ENCODE data around the gene NINJ1.

Gene NINJ1

DNA sequence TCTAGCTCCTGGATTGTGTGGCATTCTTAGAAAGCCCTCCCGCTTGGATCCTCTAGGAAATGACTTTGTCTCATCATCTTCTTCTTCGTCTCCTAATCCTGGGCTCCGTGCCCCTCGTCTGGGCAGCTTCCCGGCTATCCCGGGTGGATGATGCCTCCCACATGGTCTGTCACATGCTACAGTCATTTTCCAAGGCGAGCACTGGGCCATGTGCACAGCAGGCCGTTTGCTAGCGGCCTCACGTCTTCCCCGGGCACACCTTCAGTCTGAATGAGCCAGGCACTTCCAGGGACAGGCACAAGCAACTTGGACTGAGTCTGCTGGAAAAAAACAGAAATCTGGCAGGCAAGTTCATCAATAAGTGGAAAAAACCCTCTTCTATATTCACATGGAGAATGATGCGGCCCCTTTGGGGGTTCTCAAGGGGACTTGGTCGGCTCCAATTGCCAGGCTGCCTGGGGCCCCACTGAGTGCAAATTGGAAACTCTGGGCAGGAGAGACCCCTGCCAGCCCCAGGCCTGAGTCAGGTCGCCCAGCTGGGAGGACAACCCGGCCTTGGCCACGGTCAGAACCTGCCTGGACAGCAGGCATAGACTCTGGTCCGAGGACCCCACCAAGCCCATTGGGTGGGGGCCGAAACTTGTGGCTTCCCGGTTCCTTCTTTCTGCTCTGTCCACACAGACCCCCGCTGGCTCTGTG is 38.8 kb upstream of the NINJ1 start:
- Histone ChIP-seq H3F3A (ENCODE audit: low read depth) (no peaks in the 10 kb centered on the region), H3K79me2 (ENCODE audit: insufficient read depth, low read length) (no peaks in the 10 kb centered on the region), H4K20me1 (ENCODE audit: insufficient read depth, low read length, poor library complexity, severe bottlenecking) (no peaks in the 10 kb centered on the region), H3K36me3 (ENCODE audit: insufficient read depth, low read length) (no peaks in the 10 kb centered on the region), H2AFZ (ENCODE audit: low read length) (no peak overlapping the region), H3K9me2 (replicated peaks; ENCODE audit: low read depth, low read length) (no peaks in the 10 kb centered on the region), H3K4me1 (ENCODE audit: insufficient read depth, low read length, poor library complexity, severe bottlenecking) (peaks cover 7% of the 10 kb centered on the region), H3K4me2 (ENCODE audit: low read depth, low read length, poor library complexity, severe bottlenecking) (no peak overlapping the region), H3K27me3 (ENCODE audit: insufficient read depth, low read length, poor library complexity, severe bottlenecking) (no peaks in the 10 kb centered on the region), H3K4me3 (ENCODE audit: low read length, poor library complexity, severe bottlenecking) (no peak overlapping the region), H3K9me3 (ENCODE audit: insufficient read depth, low read depth, low read length) (no peaks in the 10 kb centered on the region), H3K9ac (ENCODE audit: low read depth, low read length, poor library complexity, severe bottlenecking) (no peak overlapping the region)
- TF ChIP-seq, protein P1, sequence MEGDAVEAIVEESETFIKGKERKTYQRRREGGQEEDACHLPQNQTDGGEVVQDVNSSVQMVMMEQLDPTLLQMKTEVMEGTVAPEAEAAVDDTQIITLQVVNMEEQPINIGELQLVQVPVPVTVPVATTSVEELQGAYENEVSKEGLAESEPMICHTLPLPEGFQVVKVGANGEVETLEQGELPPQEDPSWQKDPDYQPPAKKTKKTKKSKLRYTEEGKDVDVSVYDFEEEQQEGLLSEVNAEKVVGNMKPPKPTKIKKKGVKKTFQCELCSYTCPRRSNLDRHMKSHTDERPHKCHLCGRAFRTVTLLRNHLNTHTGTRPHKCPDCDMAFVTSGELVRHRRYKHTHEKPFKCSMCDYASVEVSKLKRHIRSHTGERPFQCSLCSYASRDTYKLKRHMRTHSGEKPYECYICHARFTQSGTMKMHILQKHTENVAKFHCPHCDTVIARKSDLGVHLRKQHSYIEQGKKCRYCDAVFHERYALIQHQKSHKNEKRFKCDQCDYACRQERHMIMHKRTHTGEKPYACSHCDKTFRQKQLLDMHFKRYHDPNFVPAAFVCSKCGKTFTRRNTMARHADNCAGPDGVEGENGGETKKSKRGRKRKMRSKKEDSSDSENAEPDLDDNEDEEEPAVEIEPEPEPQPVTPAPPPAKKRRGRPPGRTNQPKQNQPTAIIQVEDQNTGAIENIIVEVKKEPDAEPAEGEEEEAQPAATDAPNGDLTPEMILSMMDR (conservative IDR thresholded peaks at IDR 0.05; ENCODE audit: low read length) = no peak
- no peak for TF ChIP-seq EZH2phosphoT487 (IDR thresholded peaks at IDR 0.05; ENCODE audit: borderline replicate concordance)

DNA sequence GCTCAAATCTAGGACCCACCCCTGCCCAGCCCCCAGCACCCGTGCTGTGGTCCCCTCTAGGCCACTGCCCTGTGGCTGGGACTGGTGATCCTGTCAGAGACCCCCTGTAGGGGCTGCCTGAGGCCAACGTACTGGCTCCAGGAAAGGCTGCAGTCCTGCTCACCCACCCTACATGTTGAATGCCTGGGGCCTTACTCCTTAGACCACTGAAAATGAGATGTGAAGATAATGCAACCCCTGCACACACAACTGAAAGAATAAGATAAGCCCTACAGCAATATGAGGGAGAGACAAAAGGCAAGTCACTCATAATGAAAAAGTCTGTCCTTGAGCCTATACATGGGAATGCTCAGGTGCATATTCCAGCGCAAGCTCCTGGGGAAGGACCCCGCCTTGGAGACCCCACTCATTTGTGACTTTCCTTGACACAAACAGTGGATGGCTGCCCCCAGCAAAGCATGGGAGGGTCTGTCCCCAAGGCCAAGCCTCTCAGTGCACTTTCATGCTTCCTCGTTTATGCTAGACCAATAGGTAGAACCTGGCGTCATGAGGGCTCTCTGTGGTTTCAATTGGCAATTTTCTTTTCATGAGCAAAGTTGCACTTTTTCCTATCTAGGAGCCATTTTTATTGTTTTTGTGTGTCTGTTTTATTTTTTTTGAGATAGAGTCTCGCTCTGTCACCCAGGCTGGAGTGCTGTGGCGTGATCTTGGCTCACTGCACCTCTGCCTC is 37.4 kb upstream of the NINJ1 start:
- H3K4me1 ChIP-seq (ENCODE audit: insufficient read depth, low read length, poor library complexity, severe bottlenecking) = peaks cover 7% of the 10 kb centered on the region
- no peak for TF ChIP-seq EZH2phosphoT487 (IDR thresholded peaks at IDR 0.05; ENCODE audit: borderline replicate concordance)
- no peaks in the 10 kb centered on the region for H3F3A ChIP-seq (ENCODE audit: low read depth)
- H3K36me3 ChIP-seq (ENCODE audit: insufficient read depth, low read length) = no peaks in the 10 kb centered on the region
- H3K27me3 ChIP-seq (ENCODE audit: insufficient read depth, low read length, poor library complexity, severe bottlenecking) = no peaks in the 10 kb centered on the region
- no peak overlapping the region for H3K4me3 ChIP-seq (ENCODE audit: low read length, poor library complexity, severe bottlenecking)
- no peak overlapping the region for H2AFZ ChIP-seq (ENCODE audit: low read length)
- no peaks in the 10 kb centered on the region for H3K9me3 ChIP-seq (ENCODE audit: insufficient read depth, low read depth, low read length)
- H3K9ac ChIP-seq (ENCODE audit: low read depth, low read length, poor library complexity, severe bottlenecking) = no peak overlapping the region
- no peaks in the 10 kb centered on the region for H3K9me2 ChIP-seq (replicated peaks; ENCODE audit: low read depth, low read length)
- no peak overlapping the region for H3K4me2 ChIP-seq (ENCODE audit: low read depth, low read length, poor library complexity, severe bottlenecking)
- H4K20me1 ChIP-seq (ENCODE audit: insufficient read depth, low read length, poor library complexity, severe bottlenecking) = no peaks in the 10 kb centered on the region
- no peaks in the 10 kb centered on the region for H3K79me2 ChIP-seq (ENCODE audit: insufficient read depth, low read length)

DNA sequence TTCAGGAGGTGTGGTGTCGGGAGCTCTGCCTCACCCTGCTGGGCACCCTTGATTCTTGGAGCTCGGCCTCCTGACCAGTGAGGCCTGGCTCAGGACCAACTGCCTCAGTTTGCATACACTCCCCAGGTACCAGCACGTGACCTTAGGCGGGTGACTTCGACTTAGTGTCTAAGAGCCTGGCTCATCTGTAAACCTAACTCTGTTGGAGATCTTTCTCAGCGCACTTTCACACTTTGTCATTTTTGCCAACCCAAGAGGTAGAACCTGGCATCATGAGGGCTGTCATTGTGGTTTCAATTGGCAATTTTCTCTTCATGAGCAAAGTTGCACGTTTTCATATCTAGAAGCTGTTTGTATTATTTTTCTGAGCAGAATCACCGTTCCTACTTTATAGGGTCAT is 36.5 kb upstream of the NINJ1 start:
- Histone ChIP-seq H3K4me1 (ENCODE audit: insufficient read depth, low read length, poor library complexity, severe bottlenecking) (peaks cover 7% of the 10 kb centered on the region), H3K9me3 (ENCODE audit: insufficient read depth, low read depth, low read length) (no peaks in the 10 kb centered on the region), H3K4me2 (ENCODE audit: low read depth, low read length, poor library complexity, severe bottlenecking) (no peak overlapping the region), H3K4me3 (ENCODE audit: low read length, poor library complexity, severe bottlenecking) (no peak overlapping the region), H3K9ac (ENCODE audit: low read depth, low read length, poor library complexity, severe bottlenecking) (no peak overlapping the region), H3K36me3 (ENCODE audit: insufficient read depth, low read length) (no peaks in the 10 kb centered on the region), H3K9me2 (replicated peaks; ENCODE audit: low read depth, low read length) (no peaks in the 10 kb centered on the region), H3F3A (ENCODE audit: low read depth) (no peaks in the 10 kb centered on the region), H4K20me1 (ENCODE audit: insufficient read depth, low read length, poor library complexity, severe bottlenecking) (no peaks in the 10 kb centered on the region), H2AFZ (ENCODE audit: low read length) (no peak overlapping the region), H3K27me3 (ENCODE audit: insufficient read depth, low read length, poor library complexity, severe bottlenecking) (no peaks in the 10 kb centered on the region), H3K79me2 (ENCODE audit: insufficient read depth, low read length) (no peaks in the 10 kb centered on the region)
- TF ChIP-seq EZH2phosphoT487 (IDR thresholded peaks at IDR 0.05; ENCODE audit: borderline replicate concordance) = no peak
- TF ChIP-seq, protein P1 (conservative IDR thresholded peaks at IDR 0.05; ENCODE audit: low read length) = no peak

Measured in Loucy (cell line).